Lower lobe of right lung (tissue), 2 donors: ENCODE data around the gene SLC17A8. TPM values are rescaled to one million over a fixed set of nuclear protein-coding genes. Genes with fewer than 3 reads are reported as not detected.

ENCODE experiments used
- ATAC-seq, 2 donors: fragments of 200-7000 bp; cut with Tn5 transposase; one replicate each; pipeline ENCODE4 v1.9.1; 2020 to 2022; ENCODE audit warnings: mild to moderate bottlenecking in 2 of 2, moderate library complexity in 2 of 2
- DNase-seq: peaks from one replicate; pipeline ENCODE4 v3.0.0-alpha.2; 2020
- H3K27ac ChIP-seq: fragments of 200-600 bp; one replicate; pipeline ENCODE4 v1.8.0; 2022
- H3K27me3 ChIP-seq: fragments of 200-600 bp; one replicate; pipeline ENCODE4 v1.8.0; 2022; ENCODE audit warnings: low read depth
- H3K36me3 ChIP-seq: fragments of 200-600 bp; one replicate; pipeline ENCODE4 v1.8.0; 2022; ENCODE audit warnings: mild to moderate bottlenecking
- H3K4me1 ChIP-seq: fragments of 200-600 bp; one replicate; pipeline ENCODE4 v1.8.0; 2022
- H3K4me3 ChIP-seq: fragments of 200-600 bp; one replicate; pipeline ENCODE4 v1.8.0; 2022; ENCODE audit warnings: mild to moderate bottlenecking
- H3K9me3 ChIP-seq: fragments of 200-600 bp; one replicate; pipeline ENCODE4 v1.8.0; 2022
- intact Hi-C: fragments of 100-400 bp; cut with DNase I; formaldehyde crosslinking; loops from one replicate; pipeline ENCODE4 v1.11.0; 2022
- total RNA-seq: library from RNA; stranded (reverse); fragmentation: NEBNext Ultra II Directional; extraction: Animal tissue kit (Norgen Biotek cat#: 25700); gene quantifications from one replicate; pipeline ENCODE4 v1.2.1, GENCODE V29; 2021
- TF ChIP-seq, protein P1 (sequence below): fragments of 200-600 bp; IDR thresholded peaks from one replicate; pipeline ENCODE4 v1.8.0; 2022; ENCODE audit warnings: antibody characterized with exemption, mild to moderate bottlenecking
- donor health status: DM: no; HTN: yes; CAD: no; lungs with severe emphysema.

The SLC17A8 gene
- total RNA-seq, 1 donor from 2014 or later, result not detected

DNA sequence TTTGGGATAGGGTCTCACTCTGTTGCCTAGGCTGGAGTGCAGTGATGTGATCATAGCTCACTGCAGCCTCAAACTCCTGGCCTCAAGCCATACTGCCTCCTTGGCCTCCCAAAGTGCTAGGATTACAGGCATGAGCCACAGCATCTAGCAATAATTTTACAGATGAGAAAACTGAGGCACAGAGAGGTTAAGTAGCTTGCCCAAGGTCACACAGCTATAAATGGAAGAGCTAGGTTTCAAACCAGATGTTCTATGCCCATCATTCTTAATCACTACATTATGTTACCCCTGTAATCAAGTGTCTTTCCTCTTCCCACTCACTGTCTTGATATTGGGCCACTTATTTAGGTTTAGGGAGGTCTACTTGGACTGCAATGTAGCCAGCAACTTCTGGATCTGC lies 3.6 kb downstream of the SLC17A8 start:
- Histone ChIP-seq H3K4me3 (no peak overlapping the region), H3K9me3 (no peaks in the 10 kb centered on the region), H3K27me3 (peaks cover 12% of the 10 kb centered on the region), H3K27ac (no peak overlapping the region), H3K4me1 (no peaks in the 10 kb centered on the region), H3K36me3 (no peaks in the 10 kb centered on the region)
- no peak for ATAC-seq
- DNase-seq, result no peak
- intact Hi-C loops, result no loop called here
- TF ChIP-seq, protein P1, sequence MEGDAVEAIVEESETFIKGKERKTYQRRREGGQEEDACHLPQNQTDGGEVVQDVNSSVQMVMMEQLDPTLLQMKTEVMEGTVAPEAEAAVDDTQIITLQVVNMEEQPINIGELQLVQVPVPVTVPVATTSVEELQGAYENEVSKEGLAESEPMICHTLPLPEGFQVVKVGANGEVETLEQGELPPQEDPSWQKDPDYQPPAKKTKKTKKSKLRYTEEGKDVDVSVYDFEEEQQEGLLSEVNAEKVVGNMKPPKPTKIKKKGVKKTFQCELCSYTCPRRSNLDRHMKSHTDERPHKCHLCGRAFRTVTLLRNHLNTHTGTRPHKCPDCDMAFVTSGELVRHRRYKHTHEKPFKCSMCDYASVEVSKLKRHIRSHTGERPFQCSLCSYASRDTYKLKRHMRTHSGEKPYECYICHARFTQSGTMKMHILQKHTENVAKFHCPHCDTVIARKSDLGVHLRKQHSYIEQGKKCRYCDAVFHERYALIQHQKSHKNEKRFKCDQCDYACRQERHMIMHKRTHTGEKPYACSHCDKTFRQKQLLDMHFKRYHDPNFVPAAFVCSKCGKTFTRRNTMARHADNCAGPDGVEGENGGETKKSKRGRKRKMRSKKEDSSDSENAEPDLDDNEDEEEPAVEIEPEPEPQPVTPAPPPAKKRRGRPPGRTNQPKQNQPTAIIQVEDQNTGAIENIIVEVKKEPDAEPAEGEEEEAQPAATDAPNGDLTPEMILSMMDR, result no peak

DNA sequence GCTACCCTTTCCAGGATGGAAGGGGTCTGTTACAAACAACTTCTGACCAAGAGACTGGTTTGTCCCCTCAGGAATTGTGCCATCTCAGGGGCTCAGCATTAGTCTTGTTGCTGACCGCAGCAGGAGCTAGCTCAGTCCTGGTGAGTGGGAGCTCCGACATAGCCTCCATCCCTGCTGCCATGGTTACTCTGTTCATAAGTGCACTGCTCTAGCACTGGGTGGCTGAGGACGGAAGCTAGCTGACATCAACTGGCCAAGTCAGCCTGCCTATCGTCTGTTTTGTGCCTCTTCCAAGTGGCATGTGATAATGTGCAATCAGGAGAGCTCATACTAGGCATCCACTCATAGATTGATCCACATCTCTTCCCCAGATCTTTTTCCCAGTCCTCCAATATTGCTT lies 7.5 kb downstream of the SLC17A8 start:
- DNase-seq, result no peak
- no peaks in the 10 kb centered on the region for H3K36me3 ChIP-seq
- H3K27ac ChIP-seq, result no peak overlapping the region
- no peaks in the 10 kb centered on the region for H3K9me3 ChIP-seq
- intact Hi-C loops, result no loop called here
- no peaks in the 10 kb centered on the region for H3K27me3 ChIP-seq
- no peak for ATAC-seq
- H3K4me1 ChIP-seq, result no peaks in the 10 kb centered on the region
- TF ChIP-seq, protein P1, result no peak
- H3K4me3 ChIP-seq, result no peak overlapping the region

DNA sequence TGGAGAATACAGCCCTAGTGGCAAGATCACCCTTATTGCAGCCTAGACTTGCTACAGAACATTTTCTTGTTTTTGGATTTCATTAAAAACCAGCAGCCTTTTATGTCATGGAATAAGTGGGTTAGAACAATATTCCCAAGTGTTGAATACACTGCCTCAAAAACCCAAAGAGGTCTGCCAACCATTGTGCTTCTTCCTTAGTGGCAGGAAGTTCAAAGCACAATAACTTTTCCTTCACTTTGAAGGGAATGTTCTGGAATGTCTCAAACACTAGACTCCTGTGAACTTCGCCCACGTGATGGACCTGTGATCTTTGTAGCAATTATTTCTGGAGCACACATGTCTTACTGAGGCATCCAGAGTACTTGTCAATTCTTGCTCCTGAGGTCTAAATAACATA lies 8.5 kb downstream of the SLC17A8 start:
- no peaks in the 10 kb centered on the region for H3K4me1 ChIP-seq
- DNase-seq, result no peak
- no peaks in the 10 kb centered on the region for H3K36me3 ChIP-seq
- intact Hi-C loops, result no loop called here
- no peak overlapping the region for H3K27ac ChIP-seq
- H3K4me3 ChIP-seq, result no peak overlapping the region
- no peaks in the 10 kb centered on the region for H3K9me3 ChIP-seq
- no peak for ATAC-seq
- no peaks in the 10 kb centered on the region for H3K27me3 ChIP-seq
- TF ChIP-seq, protein P1, result no peak

DNA sequence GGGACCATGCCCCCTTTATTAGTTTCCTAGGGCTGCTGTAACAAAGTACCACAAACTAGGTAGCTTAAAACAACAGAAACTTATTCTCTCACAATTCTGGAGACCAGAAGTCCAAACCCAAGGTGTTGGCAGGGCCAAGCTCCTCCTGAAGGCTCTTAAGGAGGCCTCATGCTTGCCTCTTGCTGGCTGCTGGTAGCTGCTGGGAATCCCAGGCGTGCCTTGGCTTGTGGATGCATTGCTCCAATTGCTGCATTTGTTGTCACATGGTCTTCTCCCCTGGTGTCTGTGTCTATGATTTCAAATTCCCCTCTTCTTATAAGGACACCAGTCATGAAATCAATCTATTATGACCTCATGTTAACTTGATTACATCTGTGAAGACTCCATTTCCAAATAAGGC lies 11.2 kb downstream of the SLC17A8 start:
- no peak for ATAC-seq
- no peaks in the 10 kb centered on the region for H3K27me3 ChIP-seq
- H3K4me1 ChIP-seq, result no peaks in the 10 kb centered on the region

DNA sequence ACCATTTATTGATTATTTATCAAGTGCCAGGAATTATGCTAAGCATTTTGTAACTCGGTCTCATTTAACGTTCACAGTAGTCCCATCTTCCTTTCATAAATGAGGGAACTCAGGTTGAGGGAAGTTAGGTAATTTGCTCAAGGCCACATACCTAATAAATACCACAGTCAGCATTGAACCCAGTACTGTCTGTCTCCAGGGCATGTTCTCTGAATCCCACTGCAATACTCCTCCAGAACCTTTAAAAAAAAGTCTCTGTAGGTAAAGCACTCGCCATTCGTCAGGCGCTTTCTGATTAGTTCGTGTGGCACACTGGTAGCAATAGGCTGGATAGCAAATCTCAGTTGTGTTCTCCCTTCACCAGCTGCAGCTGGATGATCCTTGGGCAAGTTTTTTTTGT lies 14.3 kb downstream of the SLC17A8 start:
- no peaks in the 10 kb centered on the region for H3K9me3 ChIP-seq
- H3K27ac ChIP-seq, result no peak overlapping the region
- TF ChIP-seq, protein P1, result no peak
- no peaks in the 10 kb centered on the region for H3K36me3 ChIP-seq
- H3K27me3 ChIP-seq, result no peaks in the 10 kb centered on the region
- intact Hi-C loops, result no loop called here
- no peak overlapping the region for H3K4me3 ChIP-seq
- DNase-seq (no peak), ATAC-seq (no peak)
- no peaks in the 10 kb centered on the region for H3K4me1 ChIP-seq

More for the DNA sequence above, 11.2 kb downstream of the SLC17A8 start:
- intact Hi-C loops, result no loop called here
- no peak overlapping the region for H3K27ac ChIP-seq
- H3K9me3 ChIP-seq, result no peaks in the 10 kb centered on the region
- H3K36me3 ChIP-seq, result no peaks in the 10 kb centered on the region
- TF ChIP-seq, protein P1, result no peak
- no peak for DNase-seq
- H3K4me3 ChIP-seq, result no peak overlapping the region
